H9 (cell line): ENCODE data around the gene SPTBN1. TPM values are rescaled to one million over a fixed set of nuclear protein-coding genes. Genes with fewer than 3 reads are reported as not detected.
A peak's percentile ranks its signal among the peaks of the same experiment; 100 is the strongest.

Experiments used
- DNase-seq: peaks from one replicate; pipeline ENCODE4 v3.0.0-alpha.2; 2017
- H2AFZ ChIP-seq: one replicate; pipeline ENCODE4 v1.6.1; 2013; ENCODE audit warnings: mild to moderate bottlenecking, low read length, control low read depth, moderate library complexity
- H2AK5ac ChIP-seq: 2 replicates; pipeline ENCODE4 v1.6.1; 2013; ENCODE audit warnings: low read length, control low read depth, mixed read lengths; ENCODE audit not compliant: insufficient read length
- H2BK120ac ChIP-seq: one replicate; pipeline ENCODE4 v1.6.1; 2013; ENCODE audit warnings: low read depth, mild to moderate bottlenecking, low read length, control low read depth, inconsistent platforms; ENCODE audit not compliant: poor library complexity, severe bottlenecking
- H2BK12ac ChIP-seq: 2 replicates; pipeline ENCODE4 v1.6.1; 2013; ENCODE audit warnings: low read length, control low read depth, mixed read lengths, low read depth; ENCODE audit not compliant: insufficient read length
- H2BK15ac ChIP-seq: 2 replicates; pipeline ENCODE4 v1.6.1; 2013; ENCODE audit warnings: low read depth, low read length, control low read depth
- H2BK20ac ChIP-seq: one replicate; pipeline ENCODE4 v1.6.1; 2013; ENCODE audit warnings: low read depth, mild to moderate bottlenecking, low read length, control low read depth, inconsistent platforms; ENCODE audit not compliant: poor library complexity, severe bottlenecking
- H2BK5ac ChIP-seq: 2 replicates; pipeline ENCODE4 v1.6.1; 2013; ENCODE audit warnings: low read length, control low read depth, mixed read lengths; ENCODE audit not compliant: insufficient read length
- H3K14ac ChIP-seq: 2 replicates; pipeline ENCODE4 v1.6.1; 2013; ENCODE audit warnings: low read length, control low read depth; ENCODE audit not compliant: insufficient read depth
- H3K18ac ChIP-seq: 2 replicates; pipeline ENCODE4 v1.6.1; 2013; ENCODE audit warnings: low read depth, mild to moderate bottlenecking, mixed read lengths, low read length, control low read depth; ENCODE audit not compliant: insufficient read length
- H3K23ac ChIP-seq: 2 replicates; pipeline ENCODE4 v1.6.1; 2013; ENCODE audit warnings: low read length, control low read depth, mixed read lengths, low read depth; ENCODE audit not compliant: insufficient read length
- H3K23me2 ChIP-seq: 2 replicates; pipeline ENCODE4 v1.6.1; 2013; ENCODE audit warnings: low read depth, mild to moderate bottlenecking, mixed read lengths, low read length, control low read depth; ENCODE audit not compliant: insufficient read length, poor library complexity, severe bottlenecking
- H3K27ac ChIP-seq: 2 replicates; pipeline ENCODE4 v1.5.1; 2013; ENCODE audit warnings: low read length, control low read depth, mixed read lengths, low read depth; ENCODE audit not compliant: insufficient read length
- H3K27me3 ChIP-seq: 2 replicates; pipeline ENCODE4 v1.6.1; 2013; ENCODE audit warnings: low read length, control low read depth, inconsistent platforms; ENCODE audit not compliant: insufficient read depth
- H3K4ac ChIP-seq: 2 replicates; pipeline ENCODE4 v1.6.1; 2013; ENCODE audit warnings: low read depth, mild to moderate bottlenecking, control low read depth, inconsistent platforms, low read length, moderate library complexity
- H3K4me1 ChIP-seq: 2 replicates; pipeline ENCODE4 v1.6.1; 2013; ENCODE audit warnings: low read length, control low read depth, inconsistent platforms; ENCODE audit not compliant: insufficient read depth
- H3K4me2 ChIP-seq: 2 replicates; pipeline ENCODE4 v1.6.1; 2013; ENCODE audit warnings: low read length, control low read depth, mixed read lengths; ENCODE audit not compliant: insufficient read length, insufficient read depth
- H3K56ac ChIP-seq: 2 replicates; pipeline ENCODE4 v1.6.1; 2013; ENCODE audit warnings: low read depth, mild to moderate bottlenecking, mixed read lengths, low read length, control low read depth; ENCODE audit not compliant: insufficient read length
- H3K79me1 ChIP-seq: 2 replicates; pipeline ENCODE4 v1.6.1; 2013; ENCODE audit warnings: low read depth, mild to moderate bottlenecking, moderate library complexity, low read length, control low read depth, inconsistent platforms; ENCODE audit not compliant: insufficient read depth, poor library complexity, severe bottlenecking
- H3K79me2 ChIP-seq: 2 replicates; pipeline ENCODE4 v1.6.1; 2013; ENCODE audit warnings: low read length, control low read depth, inconsistent platforms; ENCODE audit not compliant: insufficient read depth
- H3K9ac ChIP-seq: 2 replicates; pipeline ENCODE4 v1.6.1; 2013; ENCODE audit warnings: low read length, control low read depth, mixed read lengths; ENCODE audit not compliant: insufficient read length; ENCODE audit errors: extremely low read depth
- H3K9me3 ChIP-seq: one replicate; pipeline ENCODE4 v1.6.1; 2013; ENCODE audit warnings: low read depth, low read length, inconsistent platforms; ENCODE audit not compliant: control insufficient read depth
- H3T11ph ChIP-seq: one replicate; pipeline ENCODE4 v1.6.1; 2013; ENCODE audit warnings: mild to moderate bottlenecking, low read length, control low read depth, inconsistent platforms
- H4K20me1 ChIP-seq: one replicate; pipeline ENCODE4 v1.6.1; 2013; ENCODE audit not compliant: control insufficient read depth, insufficient read length, insufficient read depth
- H4K5ac ChIP-seq: 2 replicates; pipeline ENCODE4 v1.6.1; 2013; ENCODE audit warnings: low read depth, mild to moderate bottlenecking, mixed read lengths, low read length, control low read depth; ENCODE audit not compliant: insufficient read length
- H4K8ac ChIP-seq: replicated peaks from 2 replicates; pipeline ENCODE4 v1.6.1; 2013; ENCODE audit warnings: low read length, control low read depth, mixed read lengths, low read depth; ENCODE audit not compliant: insufficient read length
- H4K91ac ChIP-seq: 2 replicates; pipeline ENCODE4 v1.6.1; 2013; ENCODE audit warnings: low read depth, mild to moderate bottlenecking, moderate library complexity, mixed read lengths, low read length, control low read depth; ENCODE audit not compliant: insufficient read length
- H3K27ac Mint-ChIP-seq, 3 experiments: 2 replicates in 2 of 3; 3 replicates in 1 of 3; pipeline ENCODE4 v1.8.0; 2020 to 2021; ENCODE audit warnings: mixed read lengths in 3 of 3, mild to moderate bottlenecking in 1 of 3, moderate library complexity in 1 of 3
- H3K27me3 Mint-ChIP-seq: 2 replicates; pipeline ENCODE4 v1.8.0; 2021; ENCODE audit warnings: low read depth, mild to moderate bottlenecking, moderate library complexity, mixed read lengths
- H3K36me3 Mint-ChIP-seq, 3 experiments: 2 replicates in 2 of 3; 3 replicates in 1 of 3; pipeline ENCODE4 v1.8.0; 2020 to 2021; ENCODE audit warnings: low read depth in 3 of 3, mixed read lengths in 3 of 3; ENCODE audit not compliant: insufficient read depth in 1 of 3
- H3K4me1 Mint-ChIP-seq, 2 experiments: 2 replicates each; pipeline ENCODE4 v1.8.0; 2020; ENCODE audit warnings: mixed read lengths in 2 of 2
- H3K4me3 Mint-ChIP-seq, 2 experiments: 2 replicates in 1 of 2; 3 replicates in 1 of 2; pipeline ENCODE4 v1.8.0; 2020 to 2021; ENCODE audit warnings: mild to moderate bottlenecking in 2 of 2, mixed read lengths in 2 of 2, moderate library complexity in 1 of 2
- H3K9me3 Mint-ChIP-seq, 2 experiments: 2 replicates in 1 of 2; 3 replicates in 1 of 2; pipeline ENCODE4 v1.8.0; 2020; ENCODE audit warnings: mild to moderate bottlenecking in 2 of 2, mixed read lengths in 2 of 2, moderate library complexity in 1 of 2
- WGBS: extraction: QIAGEN DNeasy Blood & Tissue Kit; methylation state at CpG from one replicate; pipeline ENCODE4 v1.1.7; 2013; ENCODE audit warnings: missing lambda C conversion rate, low lambda C conversion rate, mixed read lengths; ENCODE audit not compliant: insufficient read length; ENCODE audit errors: extremely low coverage; 5-methylcytosine and 5-hydroxymethylcytosine counted together
- total RNA-seq: library from RNA; stranded (reverse); gene quantifications from 2 replicates; pipeline ENCODE4 v1.2.1, GENCODE V29; 2021
- TF ChIP-seq, protein P1 (sequence below): fragments of 200-600 bp; sonication (generic); conservative IDR thresholded peaks from 3 replicates; pipeline ENCODE4 v1.8.0; 2021; ENCODE audit warnings: antibody characterized with exemption, mild to moderate bottlenecking

Gene SPTBN1
- total RNA-seq, 1 experiment from 2014 or later, result 164 TPM

- peaks cover 9 to 22% (median 16%) of the 10 kb centered on the region in 3 experiments for H3K36me3 Mint-ChIP-seq
- no peak overlapping the region for H2BK12ac ChIP-seq
- H3K9ac ChIP-seq, result no peak overlapping the region
- H3K9me3 Mint-ChIP-seq, result peaks cover 17 to 19% of the 10 kb centered on the region in 2 experiments
- H3K79me1 ChIP-seq, result no peaks in the 10 kb centered on the region
- H3K27ac ChIP-seq, result no peak overlapping the region
- no peaks in the 10 kb centered on the region for H3K23me2 ChIP-seq
- H3K4me2 ChIP-seq, result no peak overlapping the region
- H2BK120ac ChIP-seq, result no peak overlapping the region
- H3K4me1 Mint-ChIP-seq, result peaks cover 12 to 26% of the 10 kb centered on the region in 2 experiments
- no peak overlapping the region for H4K5ac ChIP-seq
- no peaks in the 10 kb centered on the region; the same call in 1 of the 2 replicates for H3K27me3 Mint-ChIP-seq
- H3K23ac ChIP-seq, result no peak overlapping the region
- H3K18ac ChIP-seq, result no peak overlapping the region
- H3K4me3 Mint-ChIP-seq, result no peak overlapping the region
- no peak overlapping the region for H4K8ac ChIP-seq
- H4K91ac ChIP-seq, result no peak overlapping the region
- H3K27ac Mint-ChIP-seq, result peak overlapping the region; percentile 44 to 81 (median 69); a peak in 2 of 7 replicates
- H3K9me3 ChIP-seq, result no peaks in the 10 kb centered on the region
- H2BK15ac ChIP-seq, result no peak overlapping the region
- H3K27me3 ChIP-seq, result no peaks in the 10 kb centered on the region
- H2BK5ac ChIP-seq, result no peak overlapping the region
- TF ChIP-seq, protein P1, sequence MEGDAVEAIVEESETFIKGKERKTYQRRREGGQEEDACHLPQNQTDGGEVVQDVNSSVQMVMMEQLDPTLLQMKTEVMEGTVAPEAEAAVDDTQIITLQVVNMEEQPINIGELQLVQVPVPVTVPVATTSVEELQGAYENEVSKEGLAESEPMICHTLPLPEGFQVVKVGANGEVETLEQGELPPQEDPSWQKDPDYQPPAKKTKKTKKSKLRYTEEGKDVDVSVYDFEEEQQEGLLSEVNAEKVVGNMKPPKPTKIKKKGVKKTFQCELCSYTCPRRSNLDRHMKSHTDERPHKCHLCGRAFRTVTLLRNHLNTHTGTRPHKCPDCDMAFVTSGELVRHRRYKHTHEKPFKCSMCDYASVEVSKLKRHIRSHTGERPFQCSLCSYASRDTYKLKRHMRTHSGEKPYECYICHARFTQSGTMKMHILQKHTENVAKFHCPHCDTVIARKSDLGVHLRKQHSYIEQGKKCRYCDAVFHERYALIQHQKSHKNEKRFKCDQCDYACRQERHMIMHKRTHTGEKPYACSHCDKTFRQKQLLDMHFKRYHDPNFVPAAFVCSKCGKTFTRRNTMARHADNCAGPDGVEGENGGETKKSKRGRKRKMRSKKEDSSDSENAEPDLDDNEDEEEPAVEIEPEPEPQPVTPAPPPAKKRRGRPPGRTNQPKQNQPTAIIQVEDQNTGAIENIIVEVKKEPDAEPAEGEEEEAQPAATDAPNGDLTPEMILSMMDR, result no peak
- no peaks in the 10 kb centered on the region for H4K20me1 ChIP-seq
- H3K56ac ChIP-seq, result no peak overlapping the region
- no peak overlapping the region for H3K14ac ChIP-seq
- H2AFZ ChIP-seq, result no peak overlapping the region
- H3K4ac ChIP-seq, result no peak overlapping the region
- DNase-seq, result no peak
- no peak overlapping the region for H2BK20ac ChIP-seq
- H3K79me2 ChIP-seq, result no peaks in the 10 kb centered on the region
- WGBS, result no CpG with 5 or more reads among the region's 5 CpGs
- H3K4me1 ChIP-seq, result peaks cover 2% of the 10 kb centered on the region; the same call in 1 of the 2 replicates
- no peak overlapping the region for H3T11ph ChIP-seq
- no peak overlapping the region for H2AK5ac ChIP-seq
Observed at GRCh38 chr2:54482715-54483114, 26.6 kb downstream of the SPTBN1 start.
